Hematopoietic multipotent progenitor cell treated with erythropoietin and hydrocortisone succinate and interleukin-3 and kit ligand, for 17 days (in vitro differentiated cells): ENCODE data around the gene ZNF460.

ENCODE experiments used
- DNase-seq: peaks from one replicate; pipeline ENCODE4 v3.0.0-alpha.2; 2015; ENCODE audit warnings: low spot score

The ZNF460 gene

DNA sequence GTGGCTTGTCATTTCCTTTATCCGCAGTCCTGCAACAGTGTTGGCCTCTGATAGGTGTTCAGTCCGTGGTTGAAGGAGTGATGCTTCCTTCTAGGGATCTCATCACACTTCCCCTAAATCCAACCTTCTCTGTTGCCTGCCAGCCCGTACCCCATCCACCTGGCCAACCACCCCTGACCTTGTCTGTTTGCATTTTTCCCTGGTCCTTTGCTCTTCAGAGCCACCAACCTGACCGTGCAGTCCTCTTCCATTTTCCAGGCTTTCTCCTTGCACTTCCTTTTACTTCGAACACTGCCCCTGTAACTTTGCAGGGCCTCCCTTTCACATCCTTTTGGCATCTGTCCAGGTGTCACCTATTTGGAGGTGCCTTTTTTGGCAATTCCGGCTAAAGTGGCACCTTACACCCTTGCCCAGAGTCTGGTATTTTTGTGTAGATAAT is 696 bp downstream of the ZNF460 start:
- DNase-seq, result peak; percentile 51

DNA sequence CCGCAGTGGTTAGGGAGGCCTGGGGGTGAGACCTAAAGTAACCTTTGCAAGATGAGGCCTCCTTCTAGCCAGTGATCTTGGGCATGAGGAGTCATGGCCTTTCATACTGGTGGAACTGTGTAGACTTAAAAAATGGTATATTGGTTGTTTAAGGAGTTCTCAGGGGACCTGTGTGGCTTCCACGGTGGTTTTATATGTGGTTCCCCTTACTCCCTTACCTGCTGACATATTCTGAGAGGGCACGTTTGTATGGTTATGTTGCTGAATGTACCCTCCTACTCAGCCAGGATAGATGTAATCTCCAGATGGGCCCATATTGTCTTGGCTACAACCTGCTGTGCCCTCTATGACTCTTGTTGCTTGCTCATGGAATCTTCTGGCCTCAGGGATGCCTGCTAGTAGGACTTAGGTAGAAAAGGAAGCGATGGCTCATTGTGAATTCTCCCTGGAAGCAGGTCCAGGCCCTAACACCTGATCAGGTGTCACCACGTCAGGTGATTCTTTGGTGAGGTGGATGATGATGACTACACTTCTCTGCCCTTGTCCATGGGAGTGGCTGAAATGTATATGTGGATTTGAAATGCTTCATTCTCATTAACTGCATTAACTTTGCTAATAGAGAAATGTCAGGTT is 1.8 kb downstream of the ZNF460 start:
- DNase-seq, result no peak

DNA sequence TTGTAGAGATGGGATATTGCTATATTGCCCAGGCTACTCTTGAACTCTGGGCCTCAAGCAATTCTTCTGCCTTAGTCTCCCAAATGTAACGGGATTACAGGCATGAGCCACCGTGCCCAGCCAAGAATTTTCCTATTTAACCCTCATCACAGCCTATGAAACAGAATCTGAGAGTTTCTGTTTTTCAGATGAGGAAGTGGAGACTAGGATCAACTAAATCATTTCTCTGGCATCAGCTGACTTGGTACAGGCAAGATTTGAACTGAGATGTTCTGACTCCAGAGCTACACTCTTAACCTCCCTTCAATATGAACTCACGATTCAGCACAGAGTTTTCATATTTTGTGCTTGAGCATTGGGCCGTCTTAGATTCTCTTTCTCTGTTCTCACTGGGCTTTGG is 8.1 kb downstream of the ZNF460 start:
- no peak for DNase-seq

DNA sequence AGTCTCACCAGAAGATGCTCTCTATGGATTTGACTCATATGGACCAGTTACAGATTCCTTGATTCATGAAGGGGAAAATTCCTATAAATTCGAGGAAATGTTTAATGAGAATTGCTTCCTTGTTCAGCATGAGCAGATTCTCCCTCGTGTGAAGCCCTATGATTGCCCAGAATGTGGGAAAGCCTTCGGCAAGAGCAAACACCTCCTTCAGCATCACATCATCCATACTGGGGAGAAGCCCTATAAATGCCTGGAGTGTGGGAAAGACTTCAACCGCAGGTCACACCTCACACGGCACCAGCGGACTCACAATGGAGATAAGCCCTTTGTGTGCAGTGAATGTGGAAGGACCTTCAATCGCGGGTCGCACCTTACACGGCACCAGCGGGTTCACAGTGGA is 10.7 kb downstream of the ZNF460 start:
- DNase-seq, result no peak

DNA sequence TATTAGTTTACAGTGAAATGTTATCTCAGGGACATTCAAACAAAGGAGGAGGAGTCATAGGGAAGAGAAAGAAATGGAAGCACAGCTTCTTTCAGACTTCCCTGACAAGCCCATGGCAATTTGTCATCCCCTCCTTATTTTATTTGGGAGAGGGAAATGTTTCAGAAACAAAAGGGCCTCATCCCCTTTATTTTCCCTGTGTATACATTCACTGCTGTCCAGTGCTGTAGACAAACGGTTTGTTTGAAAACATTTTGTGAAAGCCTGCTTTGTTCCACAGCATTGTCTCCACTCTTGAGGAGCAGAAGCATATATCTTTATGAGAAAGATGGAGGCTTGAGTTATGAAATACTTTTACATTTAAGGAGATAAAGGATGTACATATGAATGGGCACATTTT is 12.3 kb downstream of the ZNF460 start:
- no peak for DNase-seq

DNA sequence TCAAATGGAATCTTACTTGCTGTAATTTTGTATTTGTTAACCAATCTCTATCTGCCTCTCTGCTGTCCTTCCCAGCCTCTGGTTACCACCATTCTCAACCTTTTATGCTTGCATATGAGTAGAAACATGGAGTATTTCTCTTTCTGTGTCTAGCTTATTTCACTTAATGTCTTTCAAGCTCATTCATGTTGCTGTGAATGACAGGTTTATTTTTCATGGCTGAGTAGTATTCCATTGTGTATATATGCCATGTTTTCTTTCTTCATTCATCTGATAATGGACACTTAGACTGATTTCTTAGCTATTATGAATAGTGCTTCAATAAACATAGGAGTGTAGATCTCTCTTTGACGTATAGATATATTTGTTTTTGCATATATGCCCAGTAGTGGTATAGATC is 13.4 kb downstream of the ZNF460 start:
- DNase-seq, result no peak

DNA sequence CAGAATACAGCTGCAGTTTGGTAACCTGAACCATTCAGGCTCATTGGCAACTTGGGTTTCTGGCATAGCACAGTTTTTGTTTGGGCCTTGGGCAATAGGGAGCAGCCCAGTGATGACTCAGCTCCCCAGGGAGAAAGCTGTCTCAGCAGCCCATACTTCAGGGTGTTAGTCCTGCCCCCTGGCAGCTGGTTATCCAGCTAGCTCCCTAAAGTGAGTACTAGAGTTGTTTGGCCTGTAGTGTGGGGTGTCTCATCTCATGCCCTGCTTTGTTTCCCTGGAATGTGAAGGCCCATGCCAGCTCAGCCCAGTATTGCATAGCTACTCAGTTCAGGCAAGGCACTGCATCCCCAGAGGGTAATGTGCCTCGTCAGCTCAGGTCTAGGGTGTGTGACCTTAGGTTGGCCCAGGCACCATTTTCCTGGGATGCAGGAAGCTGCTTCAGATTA is 21.8 kb downstream of the ZNF460 start:
- peak; percentile 63 for DNase-seq

DNA sequence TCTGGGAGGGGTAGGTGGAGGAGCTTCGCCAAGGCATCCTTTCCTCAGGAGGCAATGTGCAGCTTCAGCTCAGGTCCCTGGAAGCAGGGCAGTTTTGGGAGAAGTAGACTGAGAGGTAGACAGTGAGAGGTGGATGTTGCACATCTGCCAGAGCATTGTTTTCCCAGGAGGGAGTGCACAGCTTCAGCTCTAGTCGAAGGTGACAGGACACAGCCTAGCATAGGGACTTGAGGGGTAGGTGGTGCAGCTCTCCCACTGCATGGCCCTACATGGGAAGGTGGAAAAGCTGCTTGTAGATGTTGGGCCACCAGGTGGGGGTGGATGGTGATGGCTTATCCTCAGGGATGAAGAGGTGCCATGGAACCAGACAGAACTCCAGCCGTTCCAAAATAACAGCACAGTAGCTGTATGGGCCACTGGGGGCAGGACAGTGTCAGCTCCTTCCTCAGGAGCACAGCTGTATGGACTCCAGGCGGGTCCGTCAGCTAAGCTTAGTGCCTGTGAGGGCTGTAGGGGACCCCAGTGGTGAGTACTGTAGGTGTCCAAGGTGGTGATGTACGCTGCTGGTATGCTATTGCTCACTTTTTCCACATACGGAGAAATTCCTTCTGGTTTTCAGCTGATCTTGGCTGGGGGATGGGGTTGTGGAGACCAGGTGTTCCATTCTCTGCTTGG is 22.6 kb downstream of the ZNF460 start:
- no peak for DNase-seq

DNA sequence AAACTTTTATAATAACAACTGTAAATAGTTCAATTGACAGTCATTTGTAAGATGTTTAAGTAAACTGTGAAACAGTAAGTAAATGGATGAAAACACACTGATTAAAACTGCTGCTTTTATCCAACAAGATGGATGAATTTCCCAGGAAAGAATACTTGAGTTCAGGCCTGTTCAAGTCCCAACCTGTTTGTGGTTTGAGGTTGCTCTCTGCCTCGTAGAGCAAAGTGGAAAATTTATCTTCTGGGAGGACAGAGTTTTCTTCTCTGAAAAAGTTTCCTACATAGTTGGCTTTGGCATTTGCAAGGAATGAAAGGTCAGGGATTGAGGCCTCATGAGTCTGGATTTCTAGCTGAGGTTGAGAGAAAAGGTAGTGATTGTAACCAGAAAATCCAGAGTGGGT is 24.8 kb downstream of the ZNF460 start:
- no peak for DNase-seq

DNA sequence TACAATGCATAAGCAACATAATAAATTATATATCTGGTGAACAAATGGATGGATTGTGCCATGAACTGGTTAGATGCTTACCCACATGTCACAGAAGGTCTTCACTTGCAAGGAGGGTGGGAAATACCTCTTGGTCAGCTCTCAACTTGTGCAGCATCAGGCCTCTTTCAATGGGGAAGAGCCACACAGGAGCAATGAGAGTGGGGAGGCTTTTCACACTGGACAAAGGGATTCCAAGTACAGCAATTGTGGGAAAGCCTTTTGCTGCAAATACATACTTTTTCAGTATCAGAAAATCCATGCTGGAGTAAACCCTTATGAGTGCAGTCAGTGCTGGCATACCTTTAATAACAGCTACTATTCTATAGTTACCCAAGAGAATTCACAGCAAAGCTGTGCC is 28.2 kb downstream of the ZNF460 start:
- DNase-seq, result no peak

DNA sequence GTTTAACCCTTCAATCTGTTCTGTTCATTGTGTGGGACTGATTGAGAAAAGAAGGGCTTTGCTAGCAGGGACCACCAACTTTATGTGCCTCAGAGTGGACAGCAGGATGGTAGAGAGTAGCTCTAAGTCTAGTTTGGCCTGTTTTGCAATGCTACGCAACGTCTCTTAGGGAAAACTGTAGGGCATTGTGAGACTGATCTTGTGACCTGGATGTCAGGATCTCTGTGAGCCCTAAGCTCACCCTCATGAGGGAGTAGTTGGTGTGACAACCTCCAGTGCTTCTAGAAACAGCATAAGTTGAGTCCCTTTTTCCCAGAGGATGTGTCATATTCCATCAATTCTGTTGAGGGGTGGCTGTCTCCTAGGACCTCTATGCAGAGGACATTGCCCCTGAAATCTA is 30.5 kb downstream of the ZNF460 start:
- DNase-seq, result no peak

DNA sequence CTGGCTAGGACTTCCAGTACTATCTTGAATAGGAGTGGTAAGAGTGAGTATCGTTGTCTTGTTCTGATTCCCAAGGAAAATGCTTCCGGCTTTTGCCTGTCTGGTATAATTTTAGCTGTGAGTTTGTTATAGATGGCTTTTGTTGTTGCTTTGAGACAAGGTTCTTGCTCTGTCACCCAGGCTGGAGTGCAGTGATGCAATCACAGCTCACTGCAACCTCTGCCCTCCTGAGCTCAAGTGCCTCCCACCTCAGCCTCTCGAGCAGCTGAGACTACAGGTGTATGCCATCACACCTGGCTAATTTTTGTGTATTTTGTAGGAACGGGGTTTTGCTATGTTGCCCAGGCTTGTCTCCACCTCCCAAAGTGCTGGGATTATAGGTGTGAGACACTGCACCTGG is 33.9 kb downstream of the ZNF460 start:
- DNase-seq, result no peak

DNA sequence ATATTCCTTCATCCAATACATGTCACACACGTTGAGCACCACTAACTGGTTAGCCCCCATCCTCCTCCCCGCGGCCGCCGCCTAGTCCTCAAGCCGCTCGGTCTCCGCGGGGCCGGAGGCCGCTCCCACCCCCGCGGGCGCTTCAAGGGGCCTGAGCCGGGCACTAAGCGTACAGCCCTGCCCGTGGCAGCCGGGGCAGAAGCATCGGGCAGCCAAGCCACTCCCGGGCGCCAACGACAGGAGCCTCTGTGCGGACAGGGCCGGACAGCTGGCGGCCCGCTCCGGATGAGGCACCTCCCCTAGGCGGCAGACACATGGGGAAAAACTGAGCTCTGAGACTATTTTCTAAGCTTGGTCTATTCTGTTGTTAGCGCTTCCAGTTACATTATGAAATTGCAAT is 37.2 kb downstream of the ZNF460 start:
- DNase-seq, result no peak

DNA sequence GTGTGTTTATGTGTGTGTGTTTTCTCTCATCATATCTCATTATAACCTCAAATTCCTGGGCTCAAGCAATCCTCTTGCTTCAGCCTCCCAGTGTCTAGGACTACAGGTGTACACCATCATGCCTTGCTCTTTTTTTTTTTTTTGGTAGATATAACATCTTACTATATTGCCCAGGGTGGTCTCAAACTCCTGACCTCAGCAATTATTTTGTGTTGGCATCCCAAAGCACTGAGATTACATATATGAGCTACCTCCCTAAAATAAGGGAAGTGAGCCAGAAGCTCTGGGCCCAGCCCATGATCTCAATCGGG is 39.5 kb downstream of the ZNF460 start:
- DNase-seq, result no peak

DNA sequence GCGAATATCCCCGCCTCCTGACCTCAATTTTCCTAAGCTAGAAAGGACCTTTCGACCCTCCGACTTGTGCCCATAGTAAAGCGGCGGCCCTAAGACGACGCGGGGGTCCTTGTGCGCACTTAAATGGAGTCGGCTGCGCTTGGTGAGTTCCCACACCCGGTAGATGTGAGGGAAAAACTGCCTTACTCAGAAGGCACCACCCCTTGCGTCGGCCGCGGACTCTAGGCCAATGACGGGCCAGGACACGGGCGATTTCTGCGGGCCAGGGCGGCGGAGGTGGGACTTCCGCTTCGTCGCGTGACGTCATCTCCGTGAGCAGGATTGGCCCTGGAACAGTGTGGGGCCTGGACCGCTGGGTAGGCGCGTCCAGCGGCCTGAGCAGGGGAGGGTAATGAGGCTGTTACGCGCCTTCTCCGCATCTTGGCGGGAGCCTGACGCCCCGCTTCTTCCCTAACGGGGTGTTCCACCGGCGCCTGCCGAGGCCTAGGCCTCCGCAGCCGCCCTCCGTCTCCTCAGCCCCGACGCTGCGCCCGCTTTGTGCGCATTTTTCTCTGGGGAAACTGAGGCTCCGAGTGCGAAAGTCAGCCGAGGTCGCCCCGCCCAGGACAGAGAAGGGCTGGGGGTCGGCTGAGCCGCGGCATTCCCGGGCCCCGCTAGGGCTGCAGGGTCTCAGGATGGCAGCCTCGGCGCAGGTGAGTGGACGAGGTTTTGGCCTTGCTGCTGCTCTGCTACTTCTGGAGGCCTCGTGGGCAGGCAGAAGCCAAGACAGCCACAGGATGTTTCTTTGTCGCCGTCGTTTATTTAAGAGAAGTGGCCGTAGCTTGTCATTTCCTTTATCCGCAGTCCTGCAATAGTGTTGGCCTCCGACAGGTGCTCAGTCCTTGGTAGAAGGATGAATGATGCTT is 40.1 kb downstream of the ZNF460 start, which contains the start of gene ZNF543:
Gene ZNF543 (plus strand): TSS at position 293 of the 905 bp plus-strand sequence. CDS start 382 bp downstream, at position 675.
- peak; percentile 97 for DNase-seq

DNA sequence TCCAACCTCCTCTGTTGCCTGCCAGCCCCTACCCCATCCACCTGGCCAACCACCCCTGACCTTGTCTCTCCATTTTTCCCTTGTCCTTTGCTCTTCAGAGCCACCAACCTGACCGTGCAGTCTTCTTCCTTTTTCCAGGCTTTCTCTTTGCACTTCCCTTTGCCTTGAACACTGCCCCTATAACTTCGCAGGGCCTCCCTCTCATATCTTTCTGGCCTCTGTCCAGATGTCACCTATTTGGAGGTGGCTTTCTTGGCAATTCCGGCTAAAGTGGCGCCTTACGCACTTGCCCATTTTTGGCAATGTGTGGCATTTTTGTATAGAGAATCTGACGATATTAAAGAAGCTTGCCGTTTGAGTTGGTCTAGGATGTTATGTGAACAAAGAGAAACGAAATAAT is 40.8 kb downstream of the ZNF460 start:
- no peak for DNase-seq

DNA sequence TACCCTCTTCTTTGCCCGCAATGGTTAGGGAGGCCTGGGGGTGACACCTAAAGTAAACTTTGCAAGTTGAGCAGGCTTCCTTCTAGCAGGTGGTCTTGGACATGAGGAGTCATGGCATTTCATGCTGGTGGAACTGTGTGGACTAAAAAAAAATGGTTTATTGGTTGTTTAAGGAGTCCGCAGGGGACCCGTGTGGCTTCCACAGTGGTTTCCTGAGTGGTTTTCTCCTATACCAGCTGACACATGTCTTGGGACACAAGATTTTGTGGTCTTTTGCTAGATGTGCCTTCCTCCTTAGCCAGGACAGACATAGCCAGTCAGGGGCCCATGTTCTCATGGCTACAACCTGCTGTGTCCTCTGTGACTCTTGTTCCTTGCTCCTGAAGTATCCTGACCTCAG is 41.5 kb downstream of the ZNF460 start:
- no peak for DNase-seq

DNA sequence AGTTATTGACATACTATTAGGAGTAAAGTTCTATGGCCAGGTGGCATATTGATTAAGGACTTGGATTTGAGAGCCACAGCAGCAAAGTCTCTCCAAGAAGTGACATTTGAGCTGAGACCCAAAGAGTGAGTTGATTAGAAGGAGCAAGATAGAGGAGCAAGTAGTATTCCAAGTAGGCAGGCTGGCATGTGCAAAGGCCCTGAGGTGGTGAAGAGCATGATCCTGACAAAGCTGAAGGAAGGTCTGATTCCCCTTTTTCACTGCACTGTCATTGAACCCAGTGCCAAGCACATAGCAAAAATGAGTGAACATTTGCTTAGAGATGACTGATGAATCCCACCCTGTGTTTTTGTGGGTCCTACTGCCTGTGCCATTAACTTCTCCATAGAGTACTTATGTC is 44.7 kb downstream of the ZNF460 start:
- DNase-seq, result no peak

DNA sequence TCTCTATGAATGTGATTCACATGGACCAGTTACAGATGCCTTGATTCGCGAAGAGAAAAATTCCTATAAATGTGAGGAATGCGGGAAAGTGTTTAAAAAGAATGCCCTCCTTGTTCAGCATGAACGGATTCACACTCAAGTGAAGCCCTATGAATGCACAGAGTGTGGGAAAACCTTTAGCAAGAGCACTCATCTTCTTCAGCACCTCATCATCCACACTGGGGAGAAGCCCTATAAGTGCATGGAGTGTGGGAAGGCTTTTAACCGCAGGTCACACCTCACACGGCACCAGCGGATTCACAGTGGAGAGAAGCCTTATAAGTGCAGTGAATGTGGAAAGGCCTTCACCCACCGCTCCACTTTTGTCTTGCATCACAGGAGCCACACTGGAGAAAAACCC is 47.7 kb downstream of the ZNF460 start:
- DNase-seq, result no peak

DNA sequence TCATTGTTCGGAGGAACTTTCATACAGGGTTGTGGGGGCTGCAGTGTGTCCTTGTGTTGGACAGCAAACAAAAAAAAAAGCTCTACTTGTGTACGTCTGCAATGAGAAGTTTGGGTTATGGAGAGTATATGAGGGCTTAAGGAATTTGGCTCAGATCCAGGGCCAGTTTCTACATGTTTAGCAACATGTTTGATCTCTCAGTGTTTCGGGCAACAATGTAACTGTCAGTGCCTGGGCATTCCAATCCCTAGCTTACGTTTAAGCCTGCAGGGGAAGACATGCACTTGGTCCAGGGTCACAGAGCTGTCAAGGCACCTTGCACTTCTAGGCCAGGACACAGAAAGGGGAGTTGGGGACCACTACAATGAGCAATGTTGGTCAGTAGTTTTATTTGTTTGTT is 53.9 kb downstream of the ZNF460 start:
- DNase-seq, result no peak

DNA sequence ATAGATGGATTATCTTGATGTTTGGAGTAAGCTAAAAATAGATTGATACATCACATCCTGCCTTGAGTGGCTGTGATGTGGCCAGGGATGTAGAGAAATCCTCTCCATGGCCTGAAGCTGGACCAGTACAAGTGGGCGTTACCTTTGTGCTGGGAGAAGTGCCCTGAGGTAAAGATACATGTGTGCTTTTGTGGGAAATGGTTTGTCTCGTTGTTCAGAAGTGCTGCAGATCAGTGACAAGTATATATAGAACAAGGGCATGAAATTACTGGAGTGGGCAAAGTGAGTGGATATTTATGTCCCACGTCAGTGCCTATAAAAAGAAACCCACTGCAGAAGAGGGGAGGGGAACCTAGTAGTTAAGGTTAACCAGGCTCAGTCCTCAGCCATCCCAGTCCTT is 58.6 kb downstream of the ZNF460 start:
- DNase-seq, result no peak

DNA sequence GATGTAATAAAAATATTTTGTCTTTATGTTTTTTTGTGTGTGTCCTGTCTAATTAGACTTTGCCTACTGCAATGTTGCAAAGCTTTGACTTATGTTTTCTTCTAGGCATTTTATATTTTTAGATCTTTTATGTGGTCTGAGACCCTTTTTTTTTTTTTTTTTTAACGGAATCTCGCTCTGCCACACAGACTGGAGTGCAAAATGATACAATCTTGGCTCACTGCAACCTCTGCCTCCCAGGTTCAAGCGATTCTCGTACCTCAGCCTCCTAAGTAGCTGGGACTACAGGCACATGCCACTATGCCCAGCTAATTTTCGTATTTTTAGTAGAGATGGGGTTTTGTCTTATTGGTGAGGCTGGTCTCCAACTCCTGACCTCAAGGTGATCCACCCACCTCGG is 62.3 kb downstream of the ZNF460 start:
- no peak for DNase-seq
